ENCODE results near the gene AQP12B.

AQP12B gene

GRCh38 chr2:240689975-240690374 lies 7.3 kb upstream of the AQP12B start:
- H3K36me3 ChIP-seq (replicated peaks; ENCODE audit: insufficient read depth, low read length): no peaks in the 10 kb centered on the region
- TF ChIP-seq CTCF (IDR thresholded peaks at IDR 0.05; ENCODE audit: low read length) (no peak), EZH2phosphoT487 (IDR thresholded peaks at IDR 0.05; ENCODE audit: low read length) (no peak), EZH2 (optimal IDR thresholded peaks at IDR 0.05; ENCODE audit: low read depth, low read length) (no peak)
- no peaks in the 10 kb centered on the region for H3K9me2 ChIP-seq (replicated peaks; ENCODE audit: insufficient read depth, low read length)
- H3K79me2 ChIP-seq (ENCODE audit: low read length): no peaks in the 10 kb centered on the region
- H3K27ac ChIP-seq (ENCODE audit: low read length): no peak overlapping the region
- no peak overlapping the region for H2AFZ ChIP-seq (ENCODE audit: low read length)
- H3K9ac ChIP-seq (ENCODE audit: low read length): no peak overlapping the region
- H3K9me3 ChIP-seq (replicated peaks; ENCODE audit: insufficient read depth, low read length): no peaks in the 10 kb centered on the region
- H4K20me1 ChIP-seq (ENCODE audit: insufficient read depth, low read length): no peaks in the 10 kb centered on the region
- no peak overlapping the region for H3K4me3 ChIP-seq (ENCODE audit: low read length)
- no peaks in the 10 kb centered on the region for H3K4me1 ChIP-seq (ENCODE audit: low read length)
- H3F3A ChIP-seq (ENCODE audit: insufficient read depth, low read length): no peaks in the 10 kb centered on the region
- DNase-seq: no peak
- no peak overlapping the region for H3K4me2 ChIP-seq (ENCODE audit: low read depth, low read length)
- H3K27me3 ChIP-seq (replicated peaks; ENCODE audit: insufficient read depth, low read length): peaks cover 36% of the 10 kb centered on the region

- TF ChIP-seq EZH2phosphoT487 (IDR thresholded peaks at IDR 0.05; ENCODE audit: low read length) (no peak), CTCF (IDR thresholded peaks at IDR 0.05; ENCODE audit: low read length) (no peak), EZH2 (optimal IDR thresholded peaks at IDR 0.05; ENCODE audit: low read depth, low read length) (no peak)
- peaks cover 43% of the 10 kb centered on the region for H3K27me3 ChIP-seq (replicated peaks; ENCODE audit: insufficient read depth, low read length)
Measured at GRCh38 chr2:240688553-240688919, 5.9 kb upstream of the AQP12B start.

GRCh38 chr2:240687741-240688552 lies 5.3 kb upstream of the AQP12B start:
- no peak overlapping the region for H3K27ac ChIP-seq (ENCODE audit: low read length)

More at GRCh38 chr2:240688553-240688919, 5.9 kb upstream of the AQP12B start:
- Histone ChIP-seq H3K36me3 (replicated peaks; ENCODE audit: insufficient read depth, low read length) (no peaks in the 10 kb centered on the region), H3K9me3 (replicated peaks; ENCODE audit: insufficient read depth, low read length) (no peaks in the 10 kb centered on the region), H3K79me2 (ENCODE audit: low read length) (no peaks in the 10 kb centered on the region), H3K4me3 (ENCODE audit: low read length) (no peak overlapping the region), H3F3A (ENCODE audit: insufficient read depth, low read length) (no peaks in the 10 kb centered on the region), H3K4me1 (ENCODE audit: low read length) (no peaks in the 10 kb centered on the region), H2AFZ (ENCODE audit: low read length) (no peak overlapping the region), H3K4me2 (ENCODE audit: low read depth, low read length) (no peak overlapping the region), H3K9ac (ENCODE audit: low read length) (no peak overlapping the region), H3K27ac (ENCODE audit: low read length) (no peak overlapping the region), H3K9me2 (replicated peaks; ENCODE audit: insufficient read depth, low read length) (no peaks in the 10 kb centered on the region), H4K20me1 (ENCODE audit: insufficient read depth, low read length) (no peaks in the 10 kb centered on the region)
- no peak for DNase-seq

More at GRCh38 chr2:240687741-240688552, 5.3 kb upstream of the AQP12B start:
- H3K4me2 ChIP-seq (ENCODE audit: low read depth, low read length): no peak overlapping the region
- no peaks in the 10 kb centered on the region for H3F3A ChIP-seq (ENCODE audit: insufficient read depth, low read length)
- TF ChIP-seq EZH2 (optimal IDR thresholded peaks at IDR 0.05; ENCODE audit: low read depth, low read length): no peak
- TF ChIP-seq EZH2phosphoT487 (IDR thresholded peaks at IDR 0.05; ENCODE audit: low read length): no peak
- no peak for TF ChIP-seq CTCF (IDR thresholded peaks at IDR 0.05; ENCODE audit: low read length)
- no peak overlapping the region for H2AFZ ChIP-seq (ENCODE audit: low read length)
- DNase-seq: no peak
- H3K79me2 ChIP-seq (ENCODE audit: low read length): no peaks in the 10 kb centered on the region
- H3K4me1 ChIP-seq (ENCODE audit: low read length): no peaks in the 10 kb centered on the region
- peaks cover 43% of the 10 kb centered on the region for H3K27me3 ChIP-seq (replicated peaks; ENCODE audit: insufficient read depth, low read length)
- H3K9ac ChIP-seq (ENCODE audit: low read length): no peak overlapping the region
- no peaks in the 10 kb centered on the region for H3K36me3 ChIP-seq (replicated peaks; ENCODE audit: insufficient read depth, low read length)
- no peaks in the 10 kb centered on the region for H4K20me1 ChIP-seq (ENCODE audit: insufficient read depth, low read length)
- H3K9me3 ChIP-seq (replicated peaks; ENCODE audit: insufficient read depth, low read length): no peaks in the 10 kb centered on the region
- no peaks in the 10 kb centered on the region for H3K9me2 ChIP-seq (replicated peaks; ENCODE audit: insufficient read depth, low read length)
- H3K4me3 ChIP-seq (ENCODE audit: low read length): no peak overlapping the region

Data from MM.1S (cell line).